ENCODE results near the gene SCAF4.

SCAF4 gene

DNA sequence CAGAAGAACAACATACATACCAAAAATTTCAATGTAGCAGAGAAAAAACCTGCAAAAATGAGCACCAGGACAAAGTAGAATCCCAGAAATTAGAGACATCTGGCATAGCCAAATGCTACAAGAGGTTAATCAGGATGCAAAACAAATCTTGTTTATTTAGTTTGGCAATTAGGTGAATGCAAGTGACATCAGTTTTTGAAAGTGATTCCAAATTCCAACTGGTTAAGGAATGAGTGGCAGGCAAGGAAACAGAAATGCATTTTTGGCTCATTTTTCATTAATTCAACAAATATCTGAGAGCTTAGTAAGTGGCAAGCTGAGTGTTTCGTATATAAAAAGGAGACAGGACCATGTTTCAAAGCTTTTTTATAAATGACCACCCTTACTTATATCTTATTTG, 21.3 kb downstream of the SCAF4 start:
- no peak for DNase-seq

- no peak for DNase-seq
Measured at GRCh38 chr21:31708541-31708940, 23.4 kb downstream of the SCAF4 start.

DNA sequence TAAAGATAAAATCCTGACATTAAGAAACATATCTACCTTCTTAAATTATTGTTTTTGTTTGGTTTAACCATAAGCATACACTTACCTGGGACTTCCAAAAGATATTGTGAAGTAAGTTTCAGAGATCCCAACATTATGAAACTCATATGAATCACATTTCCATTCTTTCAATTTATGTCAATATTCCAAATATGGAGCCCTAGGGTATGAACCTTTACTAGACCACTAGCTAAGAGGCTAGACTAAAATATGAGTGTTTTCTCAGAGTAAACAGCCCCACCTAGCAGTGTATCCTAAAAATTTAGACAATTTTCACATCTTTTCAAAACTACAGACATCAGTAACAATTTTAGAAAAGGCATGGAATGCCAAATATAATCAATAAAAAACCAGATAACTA, 24.4 kb downstream of the SCAF4 start:
- no peak for DNase-seq

GRCh38 chr21:31706562-31706961, 25.4 kb downstream of the SCAF4 start:
- DNase-seq, result no peak

- DNase-seq, result no peak
Measured at GRCh38 chr21:31700040-31700439, 31.9 kb downstream of the SCAF4 start.

- DNase-seq, result no peak
Measured at GRCh38 chr21:31698461-31698860, 33.5 kb downstream of the SCAF4 start.

GRCh38 chr21:31696424-31696823, 35.5 kb downstream of the SCAF4 start:
- no peak for DNase-seq

- DNase-seq, result no peak
Measured at GRCh38 chr21:31693222-31693621, 38.7 kb downstream of the SCAF4 start.

DNA sequence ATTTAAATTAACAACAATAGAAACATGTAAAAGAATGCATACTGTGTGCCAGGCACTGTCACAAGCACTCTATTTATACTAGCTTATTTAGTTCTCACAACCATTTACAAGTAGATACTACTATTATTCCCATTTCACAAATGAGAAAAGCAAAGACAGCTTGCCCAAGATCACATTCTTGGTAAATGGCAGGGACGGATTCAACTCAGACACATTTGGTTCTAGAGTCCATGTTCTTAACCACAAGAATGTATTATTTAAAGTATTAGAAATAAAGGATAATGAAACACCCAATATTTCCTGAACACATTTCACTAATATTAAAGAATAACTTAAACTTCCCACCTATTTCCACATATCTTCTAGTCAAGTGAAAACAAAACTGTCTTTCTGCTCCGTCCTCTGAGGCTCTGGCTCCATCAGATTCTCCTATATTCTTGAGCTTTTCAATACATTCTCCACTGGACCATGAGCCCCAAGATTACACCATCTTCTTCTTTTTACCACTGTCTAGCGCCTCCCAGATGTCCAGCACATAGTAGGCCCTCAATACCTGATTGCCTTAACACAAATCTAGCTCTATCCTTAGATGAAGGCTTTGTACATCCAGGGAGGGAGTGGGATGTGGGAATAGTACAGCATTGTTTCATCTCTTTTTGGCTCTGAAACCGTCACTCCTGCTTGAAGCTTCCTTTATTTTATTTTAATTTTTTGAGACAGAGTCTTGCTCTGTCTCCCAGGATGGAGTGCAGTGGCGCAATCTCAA, 43.1 kb downstream of the SCAF4 start:
- no peak for DNase-seq

- DNase-seq, result no peak
Measured at GRCh38 chr21:31687108-31687507, 44.8 kb downstream of the SCAF4 start.

- DNase-seq, result no peak
Measured at GRCh38 chr21:31686272-31686915, 45.5 kb downstream of the SCAF4 start.

- no peak for DNase-seq
Measured at GRCh38 chr21:31684918-31685317, 47.0 kb downstream of the SCAF4 start.

GRCh38 chr21:31683029-31683428, 48.9 kb downstream of the SCAF4 start:
- DNase-seq, result no peak

DNA sequence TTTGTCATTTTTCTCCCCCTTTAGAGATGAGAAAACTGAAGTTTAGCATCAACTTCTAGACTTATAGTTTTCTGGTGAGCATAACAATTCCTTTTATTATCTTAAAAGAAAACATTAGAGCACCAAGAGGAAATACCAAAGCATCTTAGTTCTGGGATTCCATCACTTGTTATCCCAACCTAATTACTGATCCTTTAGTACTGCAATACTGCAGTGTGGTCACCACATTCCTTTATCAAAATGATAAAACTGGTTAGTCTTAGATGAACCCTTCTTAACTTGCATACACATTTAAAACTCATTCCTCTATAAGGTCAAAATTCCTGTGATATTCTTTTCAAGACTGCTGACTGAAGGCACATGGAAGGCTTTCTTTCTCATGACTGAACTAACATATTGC, 49.3 kb downstream of the SCAF4 start:
- no peak for DNase-seq

- DNase-seq, result no peak
Measured at GRCh38 chr21:31678478-31678877, 53.4 kb downstream of the SCAF4 start.

- DNase-seq, result no peak
Measured at GRCh38 chr21:31677047-31677446, 54.9 kb downstream of the SCAF4 start.

DNA sequence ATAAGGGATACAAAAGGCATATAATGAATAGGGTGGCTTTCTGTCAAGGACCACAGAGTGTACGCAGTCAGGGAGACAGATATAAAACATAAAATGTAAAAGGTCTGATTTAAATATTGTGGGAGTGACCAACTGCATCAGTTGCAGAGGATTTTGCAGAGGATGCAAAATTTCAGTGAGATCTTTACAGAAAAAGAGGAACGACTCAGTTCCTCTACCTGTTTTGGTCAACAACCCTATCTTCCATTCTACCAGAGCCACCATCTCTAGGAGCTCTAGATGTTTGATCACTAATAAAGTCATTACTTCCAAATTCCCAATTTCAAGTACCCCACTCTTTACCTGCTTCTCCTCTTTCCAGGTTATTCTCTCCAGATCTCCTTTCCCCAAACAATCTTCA, 56.0 kb downstream of the SCAF4 start:
- no peak for DNase-seq

DNA sequence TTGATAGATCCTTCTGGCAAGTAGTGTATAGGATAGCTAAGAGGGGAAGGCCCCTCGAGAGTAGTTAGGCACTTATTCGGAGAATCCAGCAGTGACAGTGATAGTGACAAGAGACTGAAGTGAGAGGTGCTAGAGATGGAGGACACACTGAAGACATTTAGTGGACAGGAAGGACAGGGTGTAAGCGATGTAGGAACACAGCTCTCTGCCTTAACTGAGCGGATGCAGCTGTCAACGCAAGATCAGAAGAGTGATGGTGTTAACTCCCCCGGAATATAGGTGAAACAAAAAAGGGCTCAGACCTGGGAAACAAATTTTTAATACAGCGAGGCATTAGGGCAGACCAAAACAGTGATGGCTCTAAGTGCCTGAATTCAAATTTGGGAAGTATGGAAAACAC, 56.6 kb downstream of the SCAF4 start:
- DNase-seq, result no peak

GRCh38 chr21:31673321-31673912, 58.5 kb downstream of the SCAF4 start:
- no peak for DNase-seq

GRCh38 chr21:31671931-31672330, 60.0 kb downstream of the SCAF4 start:
- no peak for DNase-seq

- no peak for DNase-seq
Measured at GRCh38 chr21:31671146-31671716, 60.7 kb downstream of the SCAF4 start.

GRCh38 chr21:31670070-31670469, 61.8 kb downstream of the SCAF4 start:
- DNase-seq, result no peak

GRCh38 chr21:31668651-31669491, 63.0 kb downstream of the SCAF4 start:
- no peak for DNase-seq

All from activated naive CD4-positive, alpha-beta T cell treated with Interleukin-2 at 50 U/mL for 16 hours (primary cell).